Inferior parietal cortex (tissue), 1 donor: Measurements from ENCODE around the gene ITGBL1.

Experiments used
- DNase-seq: peaks from one replicate; pipeline ENCODE4 v3.0.0-alpha.2; 2016; ENCODE audit errors: extremely low spot score

Gene ITGBL1, protein sequence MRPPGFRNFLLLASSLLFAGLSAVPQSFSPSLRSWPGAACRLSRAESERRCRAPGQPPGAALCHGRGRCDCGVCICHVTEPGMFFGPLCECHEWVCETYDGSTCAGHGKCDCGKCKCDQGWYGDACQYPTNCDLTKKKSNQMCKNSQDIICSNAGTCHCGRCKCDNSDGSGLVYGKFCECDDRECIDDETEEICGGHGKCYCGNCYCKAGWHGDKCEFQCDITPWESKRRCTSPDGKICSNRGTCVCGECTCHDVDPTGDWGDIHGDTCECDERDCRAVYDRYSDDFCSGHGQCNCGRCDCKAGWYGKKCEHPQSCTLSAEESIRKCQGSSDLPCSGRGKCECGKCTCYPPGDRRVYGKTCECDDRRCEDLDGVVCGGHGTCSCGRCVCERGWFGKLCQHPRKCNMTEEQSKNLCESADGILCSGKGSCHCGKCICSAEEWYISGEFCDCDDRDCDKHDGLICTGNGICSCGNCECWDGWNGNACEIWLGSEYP

GRCh38 chr13:101452519-101453485 is at the start of gene ITGBL1:
ITGBL1 (plus strand) TSS chr13:101452675; CDS start chr13:101452834, 159 bp downstream.
- DNase-seq, result no peak

DNA sequence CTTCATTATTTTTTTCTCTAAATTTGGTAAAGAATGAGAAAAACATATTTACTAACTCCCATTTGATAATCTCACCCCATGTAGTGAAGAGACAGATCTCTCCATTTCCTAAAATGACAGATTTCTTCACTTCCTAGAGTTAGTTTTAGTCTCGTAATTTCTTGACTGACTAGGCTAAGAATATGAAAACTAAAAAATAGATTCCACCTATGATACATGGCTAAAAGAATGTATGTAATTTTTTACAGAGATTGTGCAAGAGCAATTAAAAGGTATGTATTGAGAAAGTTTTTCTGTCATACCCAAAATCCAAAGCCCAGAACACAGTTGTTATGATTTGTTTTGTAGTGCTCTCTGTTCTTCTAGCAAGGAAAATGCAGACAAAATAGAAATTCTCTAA is 45.7 kb upstream of the ITGBL1 start:
- no peak for DNase-seq

GRCh38 chr13:101408154-101408553 is 44.3 kb upstream of the ITGBL1 start:
- DNase-seq, result peak; percentile 14

DNA sequence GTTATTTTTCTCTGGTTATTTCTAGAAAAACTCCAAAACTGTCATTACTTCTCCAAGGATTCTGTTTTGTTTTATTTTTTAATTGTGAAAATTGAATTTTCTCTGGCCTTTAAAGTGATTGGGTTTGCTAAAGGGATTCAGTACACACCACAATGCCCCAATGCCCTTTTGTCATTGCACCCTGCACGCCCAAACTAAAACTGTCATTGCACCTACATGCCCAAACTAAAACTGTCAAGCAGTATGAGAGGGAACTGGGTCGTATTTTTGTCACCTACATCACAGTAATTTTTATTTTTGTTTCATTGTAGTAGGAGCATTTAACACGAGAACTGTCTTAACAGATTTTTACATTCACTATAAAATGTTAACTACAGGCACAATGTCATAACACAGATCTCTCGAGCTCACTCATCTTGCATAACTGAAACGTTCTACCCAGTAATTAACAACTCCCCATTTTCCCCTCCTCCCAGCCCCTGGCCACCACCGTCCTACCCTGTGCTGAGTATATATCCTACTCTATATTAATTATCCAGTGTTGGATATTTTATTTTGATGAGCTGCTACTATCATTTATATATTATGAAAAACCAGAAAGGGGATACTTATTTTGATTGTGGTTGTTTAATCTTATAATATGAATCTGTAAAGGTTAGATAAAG is 43.4 kb upstream of the ITGBL1 start:
- no peak for DNase-seq

GRCh38 chr13:101412076-101412475 is 40.4 kb upstream of the ITGBL1 start:
- DNase-seq, result no peak

DNA sequence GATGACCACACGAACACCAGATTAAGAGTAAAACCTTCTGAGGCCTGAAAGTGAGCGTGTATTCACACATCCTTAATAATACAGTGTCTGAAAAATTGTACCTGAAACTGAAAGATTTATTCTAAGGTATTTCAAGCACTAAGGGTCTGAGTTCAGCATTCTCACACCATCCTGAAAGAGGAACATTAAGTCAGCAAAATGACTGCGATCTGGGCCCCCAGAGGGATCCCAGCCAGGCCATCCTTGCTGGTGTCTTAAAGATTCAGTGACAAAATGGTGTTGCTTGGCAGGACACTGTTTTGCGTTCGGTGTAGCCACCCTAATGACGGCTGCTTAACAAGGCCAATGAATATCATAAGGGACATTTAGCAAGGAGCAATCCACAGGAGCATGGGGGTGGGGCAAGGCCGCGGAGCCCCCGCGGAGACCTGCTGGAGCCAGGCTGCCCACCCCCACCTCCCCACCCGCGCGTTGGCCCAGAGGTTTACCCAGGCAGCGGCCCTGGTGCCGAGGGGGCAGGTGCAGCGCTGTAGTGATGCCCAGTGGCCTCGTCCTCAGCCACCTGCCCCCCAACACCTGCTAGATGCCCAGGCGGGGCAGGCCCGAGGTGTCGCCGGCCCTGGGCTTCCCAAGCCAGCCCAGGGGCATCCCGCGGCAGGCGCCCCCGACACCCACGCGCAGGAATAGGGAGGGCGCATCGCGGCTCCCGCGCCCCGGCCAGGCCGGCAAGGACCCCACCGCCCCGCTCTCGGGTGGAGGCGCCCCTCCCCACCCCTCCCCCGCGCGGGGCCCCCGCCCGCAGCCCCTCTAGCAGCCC is 36.9 kb upstream of the ITGBL1 start:
- DNase-seq, result peak; percentile 44

DNA sequence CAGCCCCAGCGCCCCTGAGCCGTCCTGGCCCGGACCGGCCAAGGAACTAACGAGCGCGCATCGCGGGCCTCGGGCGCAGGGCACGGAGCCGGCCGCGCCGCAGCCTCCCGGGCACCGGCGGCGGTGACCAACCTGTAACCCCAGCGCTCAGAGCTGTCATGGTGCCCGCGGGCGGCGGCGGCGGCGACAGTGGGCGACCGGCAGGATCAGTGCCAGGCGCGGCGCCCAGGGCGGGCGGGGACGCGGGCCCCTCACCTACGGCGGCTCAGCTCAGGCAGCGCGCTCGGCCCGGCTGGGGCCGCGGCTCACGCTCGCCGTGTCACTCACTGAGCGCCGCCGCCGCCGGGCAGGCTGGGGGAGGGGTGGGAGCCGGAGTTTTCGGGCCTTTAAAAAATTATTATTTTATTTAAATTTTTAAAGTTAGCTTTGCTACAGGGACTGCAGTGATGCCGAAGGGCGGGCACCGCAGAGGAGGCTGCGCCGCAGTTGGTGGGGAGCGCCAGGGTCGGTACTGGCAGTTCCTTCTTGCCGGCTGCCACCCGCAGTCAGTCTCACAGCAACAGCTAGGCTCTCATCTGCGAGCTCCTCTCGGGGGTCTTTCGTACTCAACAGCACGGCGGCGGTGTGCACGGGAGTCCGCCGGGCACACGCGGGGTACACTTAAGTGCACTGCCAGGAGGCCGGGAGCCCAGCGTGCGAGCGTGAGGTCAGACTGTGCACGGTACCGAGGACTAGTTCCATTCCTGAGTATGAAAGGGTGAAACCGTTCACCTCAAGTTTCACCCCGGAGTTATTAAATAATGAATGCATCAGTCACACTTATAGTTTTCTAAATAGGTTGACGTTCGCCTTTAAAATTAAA is 36.1 kb upstream of the ITGBL1 start, which contains the start of gene NALCN:
TSS of gene NALCN (minus strand) at position 328 of the 862 bp plus-strand sequence. CDS start 17,382 bp downstream, outside the sequence.
- DNase-seq, result peak; percentile 62

DNA sequence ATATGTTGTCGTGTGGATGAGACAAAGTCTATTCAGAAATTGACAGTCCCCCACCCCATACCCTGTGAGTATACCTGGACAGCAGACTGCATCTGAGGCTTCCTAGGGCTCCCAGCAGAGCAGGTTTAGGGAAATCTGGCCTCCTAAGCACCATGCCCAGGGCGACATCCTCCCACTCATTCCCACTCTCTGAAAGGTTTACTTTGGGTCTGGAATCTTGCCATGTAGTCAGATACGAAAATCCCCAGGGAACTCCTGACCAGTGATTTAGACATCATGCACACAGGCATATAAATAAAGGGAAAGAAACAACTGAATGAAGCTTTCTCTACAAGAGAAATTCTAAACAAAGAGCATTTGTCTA is 35.5 kb upstream of the ITGBL1 start:
- peak; percentile 38 for DNase-seq

DNA sequence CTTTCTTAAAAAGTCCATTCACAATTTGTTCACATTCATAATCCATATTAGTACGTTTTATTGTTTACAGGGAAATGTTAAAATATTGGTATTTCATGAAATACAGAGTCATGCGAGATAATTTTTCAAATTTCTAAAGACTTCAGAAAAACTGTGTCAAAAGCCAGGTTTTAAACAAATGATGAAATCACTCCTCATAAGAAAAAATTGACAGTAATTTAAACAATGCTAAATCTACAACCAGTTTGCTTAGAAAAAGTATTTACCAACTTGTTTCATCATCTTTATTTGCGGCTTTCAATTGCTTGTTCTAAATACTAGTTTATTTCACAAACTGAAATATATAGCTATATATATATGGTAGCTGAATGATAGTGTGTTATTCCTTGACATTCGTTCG is 35.0 kb upstream of the ITGBL1 start:
- no peak for DNase-seq

DNA sequence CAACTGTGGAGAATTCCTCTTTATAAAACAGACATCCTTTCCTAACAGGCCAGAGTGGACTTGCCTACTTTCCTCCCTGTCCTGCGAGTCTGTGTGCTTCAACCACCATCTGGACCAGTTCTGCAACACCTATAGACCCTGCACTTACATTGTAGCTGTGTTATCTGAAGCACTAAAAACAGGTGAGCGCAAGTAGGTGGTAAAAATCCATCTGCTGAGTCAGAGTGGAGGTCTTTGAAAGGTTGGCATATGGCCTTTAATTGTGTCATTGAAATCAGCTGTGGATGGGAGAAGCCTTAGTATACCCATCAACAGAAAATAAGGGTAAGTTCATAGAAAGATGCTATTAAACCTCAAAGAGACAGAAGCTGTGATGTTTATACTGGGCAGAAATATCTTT is 28.6 kb upstream of the ITGBL1 start:
- peak; percentile 47 for DNase-seq

- DNase-seq, result peak; percentile 80
Measured at GRCh38 chr13:101424381-101425155, 27.9 kb upstream of the ITGBL1 start.

DNA sequence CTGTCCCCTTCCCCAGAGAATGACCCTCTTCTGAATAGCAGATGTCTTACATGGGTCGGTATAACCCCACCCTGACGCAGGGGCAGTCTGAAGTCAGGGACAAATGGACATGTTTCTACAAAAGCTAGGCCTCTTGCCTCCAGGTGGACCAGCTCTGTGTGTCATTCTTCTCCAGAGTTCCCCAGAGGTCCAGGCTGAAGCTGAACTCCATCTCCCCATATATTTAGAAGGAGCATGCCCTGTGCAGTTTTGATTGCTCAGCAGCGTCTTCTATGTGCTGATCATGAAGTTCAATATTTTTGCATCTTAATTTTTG is 27.4 kb upstream of the ITGBL1 start:
- DNase-seq, result no peak

GRCh38 chr13:101425623-101426022 is 26.9 kb upstream of the ITGBL1 start:
- no peak for DNase-seq

DNA sequence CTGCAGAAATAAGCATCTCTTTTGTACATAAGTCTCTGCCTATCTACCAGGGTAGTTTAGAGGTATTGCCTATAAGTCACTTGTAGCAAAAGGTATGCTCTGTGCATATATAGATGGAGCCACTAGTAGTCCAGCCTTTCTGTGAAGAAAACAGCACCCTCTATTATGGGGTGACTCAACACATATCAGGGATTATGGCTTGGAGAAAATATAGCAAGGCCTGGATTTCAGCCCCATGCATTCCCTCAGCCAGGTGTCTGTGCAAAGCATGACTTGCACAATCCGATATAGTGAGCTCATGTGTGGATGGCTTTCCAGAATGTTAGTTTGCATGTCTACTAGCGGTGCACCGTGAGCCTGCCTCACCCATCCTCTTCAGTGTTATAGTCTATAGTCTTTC is 22.7 kb upstream of the ITGBL1 start:
- DNase-seq, result no peak

DNA sequence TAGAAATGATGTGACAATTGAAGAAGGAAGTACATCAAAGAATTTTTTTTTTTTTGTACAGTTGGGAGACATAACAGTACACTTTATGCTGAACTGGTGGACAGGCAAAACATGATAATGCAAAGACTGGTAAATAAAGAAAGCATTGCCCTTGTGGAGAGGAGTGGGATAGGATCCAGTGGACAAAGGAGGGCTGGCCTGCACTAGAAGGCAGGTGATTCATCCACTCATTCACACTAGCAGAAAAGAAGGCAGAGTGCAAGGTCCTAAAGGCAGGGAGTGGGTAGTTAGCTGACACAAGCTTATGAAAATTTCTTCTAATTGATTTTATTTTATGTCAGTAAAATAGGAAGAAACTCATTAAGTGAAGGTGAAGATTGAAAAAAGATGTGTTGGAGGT is 18.6 kb upstream of the ITGBL1 start:
- no peak for DNase-seq

DNA sequence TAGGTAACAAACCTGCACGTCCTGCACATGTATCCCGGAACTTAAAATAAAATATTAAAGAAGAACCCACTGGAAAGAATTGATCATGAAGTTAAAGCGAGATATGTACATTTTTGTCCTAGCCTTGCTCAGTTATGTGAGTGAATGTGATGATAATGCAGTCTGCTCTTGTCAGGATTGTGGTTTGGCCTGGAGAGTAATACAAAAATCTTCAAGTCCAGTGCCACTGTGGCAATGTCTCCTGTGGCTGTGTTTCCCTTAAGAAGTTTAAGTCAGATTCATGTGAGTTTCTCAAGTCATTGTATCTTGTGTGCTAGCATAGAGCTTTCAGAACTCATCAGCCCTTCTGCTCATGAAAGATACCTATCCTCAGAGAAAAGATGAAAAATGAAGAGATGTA is 18.0 kb upstream of the ITGBL1 start:
- no peak for DNase-seq

- no peak for DNase-seq
Measured at GRCh38 chr13:101447852-101448251, 4.6 kb upstream of the ITGBL1 start.

DNA sequence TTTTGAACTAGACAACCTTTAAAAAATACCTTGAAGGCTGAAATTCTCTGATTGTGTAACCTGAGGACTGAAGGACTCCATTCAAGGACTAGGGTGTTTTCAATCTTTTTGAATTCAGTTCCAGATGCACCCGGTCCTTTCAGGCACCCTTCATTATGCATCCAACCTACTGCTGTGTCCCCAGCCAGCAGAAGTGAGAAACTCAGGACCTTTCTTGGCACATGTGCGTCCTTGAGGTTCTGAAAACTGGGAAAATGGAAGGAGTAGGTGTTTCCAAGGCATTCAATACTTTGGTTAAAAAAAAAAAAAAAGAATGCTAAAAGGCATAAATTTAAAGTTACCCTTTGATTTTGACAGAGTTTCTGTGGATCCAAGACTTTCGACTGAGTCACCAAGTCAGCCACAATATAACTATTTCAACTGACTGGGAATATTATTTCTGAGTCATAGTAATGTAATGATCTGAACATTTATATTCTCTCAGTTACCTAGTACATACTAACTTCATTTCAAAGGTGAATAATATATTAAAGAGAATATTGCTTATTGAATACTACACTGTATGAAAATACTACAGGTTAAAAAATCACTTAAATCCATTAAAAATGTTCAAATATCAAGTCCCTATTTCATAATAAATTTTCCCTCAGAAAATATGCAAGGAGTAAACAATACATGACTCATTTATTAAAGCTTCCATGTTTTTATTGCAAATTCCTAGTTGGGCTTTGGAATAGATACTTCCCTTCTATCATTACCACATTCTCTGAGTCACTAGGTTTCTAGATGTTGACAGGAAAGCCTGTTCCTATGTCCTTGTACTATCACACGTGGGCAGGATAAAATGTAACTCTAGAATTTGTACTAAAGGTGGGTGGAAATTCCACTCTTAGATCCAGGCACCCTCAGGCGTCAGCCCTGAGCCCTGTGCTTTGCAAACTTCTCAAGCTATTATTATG is 2.4 kb upstream of the ITGBL1 start:
- DNase-seq, result peak; percentile 22
